Astrocyte (in vitro differentiated cells and primary cell): ENCODE data around the gene XPNPEP1.

Source experiments
- CTCF ChIP-seq: IDR thresholded peaks from 2 replicates; pipeline ENCODE4 v1.5.1; 2011; ENCODE audit warnings: low read depth, mild to moderate bottlenecking, inconsistent platforms, low read length, moderate library complexity; ENCODE audit not compliant: insufficient read depth
- EZH2 ChIP-seq: IDR thresholded peaks from 2 replicates; pipeline ENCODE4 v1.6.1; 2012; ENCODE audit warnings: mild to moderate bottlenecking, low read length, inconsistent platforms; ENCODE audit not compliant: insufficient read depth

GRCh38 chr10:109957092-109957797 lies 33.9 kb upstream of the XPNPEP1 start:
- no peak for TF ChIP-seq CTCF
- no peak for TF ChIP-seq EZH2
